IMR-90 (cell line): ENCODE measurements around the gene TUBA3E. TPM values are rescaled to one million over a fixed set of nuclear protein-coding genes. Genes with fewer than 3 reads are reported as not detected.
"Not testable (repeated sequence)": the region's sequence is repeated elsewhere in the genome, so short reads cannot be mapped to it uniquely, and the experiment has no call there.

ENCODE experiments used
- ATAC-seq: fragments of 200-7000 bp; cut with Tn5 transposase; 2 replicates; pipeline ENCODE4 v1.9.1; 2020; ENCODE audit warnings: low read depth, mild to moderate bottlenecking, moderate library complexity
- BruUV-seq: library from RNA; stranded (reverse); fragments of 400-500 nt; replicated peaks from 2 replicates; lab custom pipeline; 2021; lab: Mats Ljungman, UMichigan
- CTCF ChIA-PET: fragments of 300-600 bp; formaldehyde crosslinking; extraction: SDS; loops from one replicate; lab custom pipeline; 2021; ENCODE audit warnings: antibody characterized with exemption; lab: Yijun Ruan, JAX
- POLR2A ChIA-PET: fragments of 300-600 bp; sonication (Branson Sonifier 250); formaldehyde crosslinking; loops from one replicate; lab custom pipeline; 2022; ENCODE audit warnings: antibody characterized with exemption; ENCODE audit not compliant: unreplicated experiment; lab: Charles Lee
- DNase-seq: peaks from one replicate; pipeline ENCODE4 v3.0.0; 2013
- H2AFZ ChIP-seq: replicated peaks from 2 replicates; pipeline ENCODE3; 2013; ENCODE audit warnings: low read length, mild to moderate bottlenecking; ENCODE audit not compliant: poor library complexity
- H2AK5ac ChIP-seq: 2 replicates; pipeline ENCODE4 v1.6.1; 2013; ENCODE audit warnings: low read depth, low read length, inconsistent platforms
- H2AK9ac ChIP-seq: replicated peaks from 2 replicates; pipeline ENCODE3; 2013; ENCODE audit warnings: mild to moderate bottlenecking, low read depth, low read length, moderate library complexity; ENCODE audit not compliant: poor library complexity
- H2BK120ac ChIP-seq: 2 replicates; pipeline ENCODE4 v1.6.1; 2013; ENCODE audit warnings: low read depth, low read length, inconsistent platforms
- H2BK15ac ChIP-seq: 3 replicates; pipeline ENCODE4 v1.6.1; 2013; ENCODE audit warnings: low read depth, low read length, inconsistent platforms
- H2BK20ac ChIP-seq: 2 replicates; pipeline ENCODE4 v1.6.1; 2013; ENCODE audit warnings: low read depth, mild to moderate bottlenecking, inconsistent platforms, low read length, moderate library complexity
- H2BK5ac ChIP-seq: 2 replicates; pipeline ENCODE4 v1.6.1; 2013; ENCODE audit warnings: mild to moderate bottlenecking, low read depth, low read length, inconsistent platforms; ENCODE audit not compliant: poor library complexity, severe bottlenecking
- H3K14ac ChIP-seq: replicated peaks from 2 replicates; pipeline ENCODE4 v1.6.1; 2013; ENCODE audit warnings: low read depth, low read length, inconsistent platforms
- H3K18ac ChIP-seq: 2 replicates; pipeline ENCODE4 v1.6.1; 2013; ENCODE audit warnings: low read depth, low read length, control low read depth
- H3K23ac ChIP-seq: 2 replicates; pipeline ENCODE4 v1.6.1; 2013; ENCODE audit warnings: low read depth, low read length, inconsistent platforms
- H3K27ac ChIP-seq: 2 replicates; pipeline ENCODE4 v1.5.1; 2013; ENCODE audit warnings: mild to moderate bottlenecking, control low read depth, low read length; ENCODE audit not compliant: insufficient read depth
- H3K27me3 ChIP-seq: 2 replicates; pipeline ENCODE4 v1.6.1; 2013; ENCODE audit warnings: low read length; ENCODE audit not compliant: control insufficient read depth, insufficient read depth
- H3K36me3 ChIP-seq: 2 replicates; pipeline ENCODE4 v1.6.1; 2013; ENCODE audit warnings: low read length, mixed read lengths; ENCODE audit not compliant: control insufficient read depth, insufficient read depth
- H3K4ac ChIP-seq: 2 replicates; pipeline ENCODE4 v1.6.1; 2013; ENCODE audit warnings: low read depth, low read length, inconsistent platforms
- H3K4me1 ChIP-seq: 2 replicates; pipeline ENCODE4 v1.6.1; 2013; ENCODE audit warnings: low read length, mixed read lengths; ENCODE audit not compliant: control insufficient read depth, insufficient read depth
- H3K4me2 ChIP-seq: 2 replicates; pipeline ENCODE4 v1.6.1; 2013; ENCODE audit warnings: low read depth, mild to moderate bottlenecking, control low read depth, low read length, moderate library complexity
- H3K4me3 ChIP-seq: 2 replicates; pipeline ENCODE4 v1.5.1; 2013; ENCODE audit warnings: low read depth, mild to moderate bottlenecking, control low read depth, low read length, moderate library complexity; ENCODE audit not compliant: insufficient read depth
- H3K56ac ChIP-seq: 2 replicates; pipeline ENCODE4 v1.6.1; 2013; ENCODE audit warnings: low read length, inconsistent platforms; ENCODE audit not compliant: insufficient read depth; ENCODE audit errors: extremely low read depth
- H3K79me1 ChIP-seq, 2 experiments: 2 replicates each; pipeline ENCODE4 v1.6.1; 2013; ENCODE audit warnings: low read length in 2 of 2, inconsistent platforms in 1 of 2, low read depth in 1 of 2
- H3K9ac ChIP-seq: 2 replicates; pipeline ENCODE4 v1.6.1; 2013; ENCODE audit warnings: low read depth, low read length, control low read depth
- H3K9me1 ChIP-seq: 2 replicates; pipeline ENCODE4 v1.6.1; 2013; ENCODE audit warnings: low read length, inconsistent platforms; ENCODE audit not compliant: insufficient read depth
- H3K9me3 ChIP-seq: 2 replicates; pipeline ENCODE4 v1.6.1; 2013; ENCODE audit warnings: low read length; ENCODE audit not compliant: control insufficient read depth, insufficient read depth
- H4K20me1 ChIP-seq: 2 replicates; pipeline ENCODE4 v1.6.1; 2013; ENCODE audit warnings: low read length, inconsistent platforms; ENCODE audit not compliant: insufficient read depth
- H4K5ac ChIP-seq: 2 replicates; pipeline ENCODE4 v1.6.1; 2013; ENCODE audit warnings: mild to moderate bottlenecking, low read depth, low read length, control low read depth
- H4K8ac ChIP-seq, 2 experiments: 2 replicates each; pipeline ENCODE4 v1.6.1; 2013; ENCODE audit warnings: low read depth in 2 of 2, low read length in 2 of 2, control low read depth in 1 of 2, inconsistent platforms in 1 of 2
- H4K91ac ChIP-seq: 2 replicates; pipeline ENCODE4 v1.6.1; 2013; ENCODE audit warnings: low read depth, low read length, inconsistent platforms; ENCODE audit not compliant: insufficient read depth
- MAFK ChIP-seq: IDR thresholded peaks from 2 replicates; pipeline ENCODE4 v1.6.1; 2012; ENCODE audit warnings: low read depth, low read length, improper control_type of control experiment
- WGBS, 2 experiments: methylation state at CpG; one replicate each; pipeline versions ENCODE4 v1.1.5 to v1.1.7; 2013; ENCODE audit warnings: missing lambda C conversion rate in 2 of 2; ENCODE audit not compliant: insufficient read length in 1 of 2; ENCODE audit errors: extremely low coverage in 2 of 2; 5-methylcytosine and 5-hydroxymethylcytosine counted together
- dilution Hi-C: fragments of 300-500 bp; cut with HindIII; formaldehyde crosslinking; loops from one replicate; pipeline ENCODE4 v1.14.3; 2018; ENCODE audit warnings: low sequenced_read_pairs; ENCODE audit not compliant: unreplicated experiment
- in situ Hi-C: fragments of 300-500 bp; cut with MboI; formaldehyde crosslinking; loops from 3 replicates; pipeline ENCODE4 v1.14.3; 2019; ENCODE audit warnings: low sequenced_read_pairs, inconsistent platforms, mixed read lengths
- intact Hi-C: fragments of 100-400 bp; cut with micrococcal nuclease; formaldehyde crosslinking; loops from 2 replicates; pipeline ENCODE4 v1.10.0; 2022
- polyA plus RNA-seq, 3 experiments: library from polyadenylated mRNA; depleted of rRNA; stranded (reverse); fragments of >200 nt; gene quantifications; 2 replicates each; pipeline ENCODE4 v1.2.3, GENCODE V29; 2012; ENCODE audit warnings: low replicate concordance in 1 of 3
- total RNA-seq: library from RNA; depleted of rRNA; stranded (reverse); fragments of >200 nt; gene quantifications from 2 replicates; pipeline ENCODE4 v1.2.3, GENCODE V29; 2012

Gene TUBA3E
- total and polyA plus RNA-seq, 2 of the 4 experiments (the other 2 are of a cell fraction): not detected

DNA sequence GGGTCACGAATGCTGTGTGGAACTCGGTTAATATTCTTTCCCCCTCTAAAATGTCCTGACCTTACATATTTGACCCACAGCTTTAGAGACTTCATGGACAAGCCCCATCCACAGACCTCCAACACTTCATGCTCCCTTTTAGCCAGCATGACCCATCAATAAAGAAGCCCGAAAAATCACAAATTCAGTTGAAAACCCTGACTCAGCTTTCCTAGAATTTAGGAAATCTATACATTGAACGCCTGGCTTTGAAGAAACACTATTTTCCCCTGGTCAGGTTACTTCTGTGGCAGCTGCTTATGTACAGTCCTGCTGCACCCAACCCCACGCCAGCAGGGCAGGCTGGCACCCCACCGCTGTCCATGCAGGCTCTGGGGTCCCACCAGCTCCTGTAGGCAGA, 6.9 kb downstream of the TUBA3E start:
- BruUV-seq, H2AK5ac ChIP-seq, intact Hi-C loops, H3K27ac ChIP-seq, H3K79me1 ChIP-seq, ATAC-seq, H3K23ac ChIP-seq, H4K8ac ChIP-seq, H3K4me2 ChIP-seq, H3K4ac ChIP-seq, H4K20me1 ChIP-seq, H2BK20ac ChIP-seq, H3K4me3 ChIP-seq, CTCF ChIA-PET, H4K5ac ChIP-seq, H2BK5ac ChIP-seq, H3K56ac ChIP-seq, dilution Hi-C loops, in situ Hi-C loops, H3K9me1 ChIP-seq, H3K27me3 ChIP-seq, H2AK9ac ChIP-seq, H2AFZ ChIP-seq, H2BK15ac ChIP-seq, DNase-seq, H3K9ac ChIP-seq, H3K9me3 ChIP-seq, H3K14ac ChIP-seq, POLR2A ChIA-PET, H4K91ac ChIP-seq, H3K18ac ChIP-seq, H2BK120ac ChIP-seq, H3K4me1 ChIP-seq: not testable (repeated sequence)
- 100% methylated on average over 3 of the region's 6 CpGs; no CpG with 5 or more reads in 1 of the 2 experiments for WGBS, 2 experiments
- TF ChIP-seq MAFK: peak; percentile 61
- H3K36me3 ChIP-seq: peaks cover 10% of the 10 kb centered on the region
